ENCODE measurements around the gene TLE4.

GRCh38 chr9:79524266-79524665, 47.5 kb upstream of the TLE4 start:
- TF ChIP-seq GATA2 (IDR thresholded peaks at IDR 0.05; ENCODE audit: low read depth, low read length) (no peak), GATA3 (IDR thresholded peaks at IDR 0.05; ENCODE audit: low read depth, low read length) (no peak)

All from SH-SY5Y (cell line).